Neural progenitor cell (in vitro differentiated cells): ENCODE measurements around the gene TLX1. TPM values are rescaled to one million over a fixed set of nuclear protein-coding genes. Genes with fewer than 3 reads are reported as not detected.

ENCODE experiments used
- DNase-seq: peaks from one replicate; pipeline ENCODE4 v3.0.0-alpha.2; 2016; ENCODE audit warnings: low spot score
- H2AFZ ChIP-seq: fragments of 200-600 bp; sonication (generic); replicated peaks from 2 replicates; pipeline ENCODE4 v1.6.1; 2016; ENCODE audit warnings: antibody characterized with exemption
- H3F3A ChIP-seq: fragments of 200-600 bp; sonication (generic); 2 replicates; pipeline ENCODE4 v1.6.1; 2016; ENCODE audit warnings: antibody characterized with exemption, low read depth
- H3K27ac ChIP-seq: fragments of 200-600 bp; sonication (generic); 2 replicates; pipeline ENCODE4 v1.5.1; 2016; ENCODE audit warnings: mild to moderate bottlenecking
- H3K27me3 ChIP-seq: fragments of 200-600 bp; sonication (generic); 2 replicates; pipeline ENCODE4 v1.6.1; 2016; ENCODE audit warnings: mild to moderate bottlenecking, moderate library complexity
- H3K36me3 ChIP-seq: fragments of 200-600 bp; sonication (generic); 2 replicates; pipeline ENCODE4 v1.5.1; 2016
- H3K4me1 ChIP-seq: fragments of 200-600 bp; sonication (generic); 2 replicates; pipeline ENCODE4 v1.6.1; 2016; ENCODE audit warnings: mixed run types
- H3K4me2 ChIP-seq: fragments of 200-600 bp; sonication (generic); 2 replicates; pipeline ENCODE4 v1.6.1; 2016
- H3K4me3 ChIP-seq: fragments of 200-600 bp; sonication (generic); 2 replicates; pipeline ENCODE4 v1.5.1; 2016
- H3K79me2 ChIP-seq: fragments of 200-600 bp; sonication (generic); 2 replicates; pipeline ENCODE4 v1.6.1; 2016; ENCODE audit warnings: low read depth
- H3K9ac ChIP-seq: fragments of 200-600 bp; sonication (generic); 2 replicates; pipeline ENCODE4 v1.6.1; 2016
- H3K9me3 ChIP-seq: fragments of 200-600 bp; sonication (generic); 2 replicates; pipeline ENCODE4 v1.5.1; 2016; ENCODE audit warnings: low read depth
- H4K20me1 ChIP-seq: fragments of 200-600 bp; sonication (generic); 2 replicates; pipeline ENCODE4 v1.6.1; 2016; ENCODE audit warnings: low read depth
- H3K27ac Mint-ChIP-seq: 3 replicates; pipeline ENCODE4 v1.8.0; 2021; ENCODE audit warnings: mixed read lengths
- H3K27me3 Mint-ChIP-seq: 2 replicates; pipeline ENCODE4 v1.8.0; 2022; ENCODE audit warnings: low read depth, mild to moderate bottlenecking, inconsistent platforms, moderate library complexity, mixed read lengths; ENCODE audit not compliant: insufficient read depth
- H3K36me3 Mint-ChIP-seq: 3 replicates; pipeline ENCODE4 v1.8.0; 2021; ENCODE audit warnings: mixed read lengths
- H3K4me1 Mint-ChIP-seq: 3 replicates; pipeline ENCODE4 v1.8.0; 2021; ENCODE audit warnings: mixed read lengths
- H3K4me3 Mint-ChIP-seq: 3 replicates; pipeline ENCODE4 v1.8.0; 2021; ENCODE audit warnings: mild to moderate bottlenecking, moderate library complexity, mixed read lengths
- H3K9me3 Mint-ChIP-seq: 3 replicates; pipeline ENCODE4 v1.8.0; 2020; ENCODE audit warnings: mixed read lengths
- CTCF ChIP-seq: fragments of 200-600 bp; sonication (generic); IDR thresholded peaks from 2 replicates; pipeline ENCODE4 v1.5.1; 2017; ENCODE audit warnings: antibody characterized with exemption, mild to moderate bottlenecking
- EZH2 ChIP-seq: fragments of 200-600 bp; sonication (generic); IDR thresholded peaks from 2 replicates; pipeline ENCODE4 v1.6.1; 2017; ENCODE audit warnings: antibody characterized with exemption, mild to moderate bottlenecking, moderate library complexity
- EZH2phosphoT487 ChIP-seq: fragments of 200-600 bp; sonication (generic); IDR thresholded peaks from 2 replicates; pipeline ENCODE4 v1.6.1; 2017; ENCODE audit warnings: antibody characterized with exemption
- total RNA-seq: library from RNA; depleted of rRNA; stranded (reverse); fragments of >200 nt; gene quantifications from 2 replicates; pipeline ENCODE4 v1.2.3, GENCODE V29; 2015; ENCODE audit warnings: low replicate concordance

Gene TLX1
- total RNA-seq, 1 donor from 2014 or later: not detected

- H2AFZ ChIP-seq: no peak overlapping the region
- Mint-ChIP-seq H3K36me3 (no peaks in the 10 kb centered on the region), H3K9me3 (peaks cover 6% of the 10 kb centered on the region), H3K27ac (no peak overlapping the region), H3K4me1 (peaks cover 16% of the 10 kb centered on the region), H3K4me3 (no peak overlapping the region), H3K27me3 (peaks cover 30% of the 10 kb centered on the region)
- H3K4me1 ChIP-seq: peaks cover 8% of the 10 kb centered on the region
- no peak overlapping the region for H3K4me3 ChIP-seq
- TF ChIP-seq EZH2: no peak
- TF ChIP-seq EZH2phosphoT487: no peak
- TF ChIP-seq CTCF: no peak
- H3K9ac ChIP-seq: no peak overlapping the region
- H3F3A ChIP-seq: no peaks in the 10 kb centered on the region
- DNase-seq: no peak
- H3K9me3 ChIP-seq: no peaks in the 10 kb centered on the region
- no peaks in the 10 kb centered on the region for H3K36me3 ChIP-seq
- peaks cover 81% of the 10 kb centered on the region for H3K27me3 ChIP-seq
- no peak overlapping the region for H3K27ac ChIP-seq
- peaks cover 7% of the 10 kb centered on the region for H4K20me1 ChIP-seq
- no peaks in the 10 kb centered on the region for H3K79me2 ChIP-seq
- no peak overlapping the region for H3K4me2 ChIP-seq
Measured at GRCh38 chr10:101097881-101098280, 33.2 kb upstream of the TLX1 start.

GRCh38 chr10:101099901-101100300, 31.2 kb upstream of the TLX1 start:
- TF ChIP-seq CTCF (no peak), EZH2phosphoT487 (no peak), EZH2 (no peak)
- H3K4me1 Mint-ChIP-seq: peaks cover 3% of the 10 kb centered on the region
- peaks cover 6% of the 10 kb centered on the region for H3K9me3 Mint-ChIP-seq
- Histone ChIP-seq H3K9me3 (no peaks in the 10 kb centered on the region), H3K27ac (no peak overlapping the region), H3K4me3 (no peak overlapping the region), H2AFZ (no peak overlapping the region), H3K4me2 (no peak overlapping the region), H3K4me1 (no peaks in the 10 kb centered on the region), H3K36me3 (no peaks in the 10 kb centered on the region), H3F3A (no peaks in the 10 kb centered on the region), H3K79me2 (no peaks in the 10 kb centered on the region), H4K20me1 (no peaks in the 10 kb centered on the region), H3K27me3 (peaks cover 89% of the 10 kb centered on the region), H3K9ac (no peak overlapping the region)
- H3K4me3 Mint-ChIP-seq: no peak overlapping the region
- no peak for DNase-seq
- H3K27ac Mint-ChIP-seq: no peak overlapping the region
- H3K27me3 Mint-ChIP-seq: peaks cover 27% of the 10 kb centered on the region
- no peaks in the 10 kb centered on the region for H3K36me3 Mint-ChIP-seq

GRCh38 chr10:101101372-101101881, 29.7 kb upstream of the TLX1 start:
- Histone ChIP-seq H3K9ac (no peak overlapping the region), H3K4me1 (no peaks in the 10 kb centered on the region), H3K4me2 (no peak overlapping the region), H2AFZ (no peak overlapping the region), H3K4me3 (no peak overlapping the region), H3K9me3 (no peaks in the 10 kb centered on the region), H4K20me1 (no peaks in the 10 kb centered on the region), H3K79me2 (no peaks in the 10 kb centered on the region), H3F3A (no peaks in the 10 kb centered on the region), H3K27me3 (peaks cover 96% of the 10 kb centered on the region), H3K27ac (no peak overlapping the region), H3K36me3 (no peaks in the 10 kb centered on the region)
- Mint-ChIP-seq H3K27me3 (peaks cover 30% of the 10 kb centered on the region), H3K9me3 (peaks cover 6% of the 10 kb centered on the region), H3K36me3 (no peaks in the 10 kb centered on the region), H3K4me3 (no peak overlapping the region), H3K27ac (no peak overlapping the region), H3K4me1 (no peaks in the 10 kb centered on the region)
- DNase-seq: no peak
- TF ChIP-seq EZH2phosphoT487: no peak
- no peak for TF ChIP-seq EZH2
- no peak for TF ChIP-seq CTCF
